ENCODE data around the gene B9D1. TPM values are rescaled to one million over a fixed set of nuclear protein-coding genes. Genes with fewer than 3 reads are reported as not detected.

Gene B9D1
- total and polyA plus RNA-seq, 2 experiments from 2014 or later: 35.2 to 63.5 TPM

GRCh38 chr17:19372011-19372370 lies 9.5 kb upstream of the B9D1 start:
- Histone ChIP-seq H3K36me3 (ENCODE audit: insufficient read depth) (no peaks in the 10 kb centered on the region), H3K27me3 (ENCODE audit: insufficient read depth) (no peaks in the 10 kb centered on the region), H3K4me3 (no peak overlapping the region), H3K9me2 (ENCODE audit: insufficient read depth) (no peaks in the 10 kb centered on the region), H4K20me1 (replicated peaks; ENCODE audit: insufficient read depth) (no peaks in the 10 kb centered on the region), H3K4me2 (no peak overlapping the region), H3K4me1 (ENCODE audit: insufficient read depth) (peaks cover 5% of the 10 kb centered on the region), H3K27ac (ENCODE audit: low read depth) (no peak overlapping the region), H2AFZ (no peak overlapping the region), H3F3A (replicated peaks; ENCODE audit: low read depth) (no peaks in the 10 kb centered on the region; the same call in 1 of the 2 replicates), H3K79me2 (replicated peaks; ENCODE audit: insufficient read depth) (0 out of 2 replicates have a peak, but pooled peaks cover 7% of the 10 kb centered on the region)
- Mint-ChIP-seq H3K4me3 (no peak overlapping the region), H3K27me3 (ENCODE audit: insufficient read depth, low read depth, poor library complexity) (peaks cover 5% of the 10 kb centered on the region), H3K36me3 (ENCODE audit: low read depth) (no peaks in the 10 kb centered on the region; the same call in 2 of the 3 replicates), H3K4me1 (peaks cover 15% of the 10 kb centered on the region), H3K9me3 (no peaks in the 10 kb centered on the region; the same call in 2 of the 3 replicates), H3K27ac (no peak overlapping the region; the same call in 1 of the 2 replicates)
- TF ChIP-seq CREB1 (CRISPR knock-in tag; IDR thresholded peaks at IDR 0.05; ENCODE audit: low read depth): no peak
- no peak for TF ChIP-seq EZH2 (IDR thresholded peaks at IDR 0.05; ENCODE audit: low read depth, unreplicated experiment)
- no peak for TF ChIP-seq JUNB (IDR thresholded peaks at IDR 0.05; ENCODE audit: unreplicated experiment)
- no peak for ATAC-seq
- DNase-seq (ENCODE audit: low spot score): no peak

- ATAC-seq: no peak
- Histone ChIP-seq H3K4me2 (no peak overlapping the region), H4K20me1 (replicated peaks; ENCODE audit: insufficient read depth) (no peaks in the 10 kb centered on the region), H3K27ac (ENCODE audit: low read depth) (no peak overlapping the region), H3K4me1 (ENCODE audit: insufficient read depth) (peaks cover 5% of the 10 kb centered on the region), H3K36me3 (ENCODE audit: insufficient read depth) (no peaks in the 10 kb centered on the region), H3K4me3 (no peak overlapping the region), H3F3A (replicated peaks; ENCODE audit: low read depth) (no peaks in the 10 kb centered on the region), H3K27me3 (ENCODE audit: insufficient read depth) (no peaks in the 10 kb centered on the region), H3K79me2 (replicated peaks; ENCODE audit: insufficient read depth) (0 out of 2 replicates have a peak, but pooled peaks cover 6% of the 10 kb centered on the region), H2AFZ (no peak overlapping the region), H3K9me2 (ENCODE audit: insufficient read depth) (no peaks in the 10 kb centered on the region)
- Mint-ChIP-seq H3K4me1 (peaks cover 12% of the 10 kb centered on the region), H3K4me3 (no peak overlapping the region), H3K9me3 (no peaks in the 10 kb centered on the region; the same call in 2 of the 3 replicates), H3K36me3 (ENCODE audit: low read depth) (no peaks in the 10 kb centered on the region; the same call in 2 of the 3 replicates), H3K27me3 (ENCODE audit: insufficient read depth, low read depth, poor library complexity) (peaks cover 7% of the 10 kb centered on the region), H3K27ac (no peak overlapping the region; the same call in 1 of the 2 replicates)
- DNase-seq (ENCODE audit: low spot score): no peak
- TF ChIP-seq ZNF331 (CRISPR knock-in tag; IDR thresholded peaks at IDR 0.05; ENCODE audit: low read depth) (no peak), REST (IDR thresholded peaks at IDR 0.05; ENCODE audit: unreplicated experiment) (no peak), EZH2phosphoT487 (IDR thresholded peaks at IDR 0.05; ENCODE audit: unreplicated experiment) (no peak), STAT1 (IDR thresholded peaks at IDR 0.05; ENCODE audit: unreplicated experiment) (no peak), CREB1 (CRISPR knock-in tag; IDR thresholded peaks at IDR 0.05; ENCODE audit: low read depth) (no peak), CTCF (conservative IDR thresholded peaks at IDR 0.05; ENCODE audit: low read depth in 2 of 2) (no peak), ETS1 (IDR thresholded peaks at IDR 0.05) (no peak), NANOG (IDR thresholded peaks at IDR 0.05; ENCODE audit: borderline replicate concordance) (no peak)
Measured at GRCh38 chr17:19371259-19372010, 8.9 kb upstream of the B9D1 start.
